ENCODE measurements around the gene EXOC4.
A peak's percentile ranks its signal among the peaks of the same experiment; 100 is the strongest.

The EXOC4 gene

GRCh38 chr7:133698127-133698526 is 445.2 kb downstream of the EXOC4 start:
- ChIA-PET POLR2A (ENCODE audit: low non-redundant PET) (no interaction called here), CTCF (no interaction called here)
- no peak overlapping the region for H3K27ac ChIP-seq
- TF ChIP-seq, protein P1, sequence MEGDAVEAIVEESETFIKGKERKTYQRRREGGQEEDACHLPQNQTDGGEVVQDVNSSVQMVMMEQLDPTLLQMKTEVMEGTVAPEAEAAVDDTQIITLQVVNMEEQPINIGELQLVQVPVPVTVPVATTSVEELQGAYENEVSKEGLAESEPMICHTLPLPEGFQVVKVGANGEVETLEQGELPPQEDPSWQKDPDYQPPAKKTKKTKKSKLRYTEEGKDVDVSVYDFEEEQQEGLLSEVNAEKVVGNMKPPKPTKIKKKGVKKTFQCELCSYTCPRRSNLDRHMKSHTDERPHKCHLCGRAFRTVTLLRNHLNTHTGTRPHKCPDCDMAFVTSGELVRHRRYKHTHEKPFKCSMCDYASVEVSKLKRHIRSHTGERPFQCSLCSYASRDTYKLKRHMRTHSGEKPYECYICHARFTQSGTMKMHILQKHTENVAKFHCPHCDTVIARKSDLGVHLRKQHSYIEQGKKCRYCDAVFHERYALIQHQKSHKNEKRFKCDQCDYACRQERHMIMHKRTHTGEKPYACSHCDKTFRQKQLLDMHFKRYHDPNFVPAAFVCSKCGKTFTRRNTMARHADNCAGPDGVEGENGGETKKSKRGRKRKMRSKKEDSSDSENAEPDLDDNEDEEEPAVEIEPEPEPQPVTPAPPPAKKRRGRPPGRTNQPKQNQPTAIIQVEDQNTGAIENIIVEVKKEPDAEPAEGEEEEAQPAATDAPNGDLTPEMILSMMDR (conservative IDR thresholded peaks at IDR 0.05; ENCODE audit: low read depth) = no peak
- DNase-seq (ENCODE audit: low spot score) = no peak

- TF ChIP-seq, protein P1 (conservative IDR thresholded peaks at IDR 0.05; ENCODE audit: low read depth) = no peak
- H3K27ac ChIP-seq = no peak overlapping the region
- DNase-seq (ENCODE audit: low spot score) = no peak
- POLR2A ChIA-PET (ENCODE audit: low non-redundant PET) = no interaction called here
- CTCF ChIA-PET = no interaction called here
These were observed 446.5 kb downstream of the EXOC4 start for GRCh38 chr7:133699386-133699785.

GRCh38 chr7:133702078-133702477 is 449.2 kb downstream of the EXOC4 start:
- POLR2A ChIA-PET (ENCODE audit: low non-redundant PET) = no interaction called here
- CTCF ChIA-PET = interaction anchor here (0.7 kb wide), 1 partner anchor 1187 kb away, joined by 5 read pairs; no protein-coding TSS in a partner anchor
- TF ChIP-seq, protein P1 (conservative IDR thresholded peaks at IDR 0.05; ENCODE audit: low read depth) = no peak
- H3K27ac ChIP-seq = no peak overlapping the region
- DNase-seq (ENCODE audit: low spot score) = no peak

DNA sequence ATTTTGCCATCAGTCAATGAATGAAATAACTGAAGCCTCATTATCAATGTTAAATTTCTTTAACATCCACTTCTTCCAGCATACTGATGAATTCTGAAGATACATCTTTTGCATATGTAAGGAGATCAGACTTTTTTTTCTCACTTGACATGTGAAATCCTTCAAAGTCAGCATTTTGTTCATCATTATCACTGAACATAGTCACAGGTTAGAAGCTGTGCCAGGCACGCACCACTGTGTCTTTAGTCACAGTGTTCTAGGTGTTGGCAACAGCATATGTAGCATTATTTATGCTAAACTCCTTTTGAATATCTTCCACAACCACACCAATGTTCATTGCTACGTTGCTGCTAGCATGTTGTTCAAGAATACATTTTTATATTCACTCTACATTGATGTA is 450.1 kb downstream of the EXOC4 start:
- H3K27ac ChIP-seq = no peak overlapping the region
- ChIA-PET CTCF (no interaction called here), POLR2A (ENCODE audit: low non-redundant PET) (no interaction called here)
- no peak for DNase-seq (ENCODE audit: low spot score)
- TF ChIP-seq, protein P1 (conservative IDR thresholded peaks at IDR 0.05; ENCODE audit: low read depth) = no peak

GRCh38 chr7:133703547-133703946 is 450.7 kb downstream of the EXOC4 start:
- no peak overlapping the region for H3K27ac ChIP-seq
- no peak for DNase-seq (ENCODE audit: low spot score)
- TF ChIP-seq, protein P1 (conservative IDR thresholded peaks at IDR 0.05; ENCODE audit: low read depth) = no peak
- CTCF ChIA-PET = interaction anchor here (0.6 kb wide), 1 partner anchor 1453 kb away, joined by 3 read pairs; no protein-coding TSS in a partner anchor
- POLR2A ChIA-PET (ENCODE audit: low non-redundant PET) = no interaction called here

DNA sequence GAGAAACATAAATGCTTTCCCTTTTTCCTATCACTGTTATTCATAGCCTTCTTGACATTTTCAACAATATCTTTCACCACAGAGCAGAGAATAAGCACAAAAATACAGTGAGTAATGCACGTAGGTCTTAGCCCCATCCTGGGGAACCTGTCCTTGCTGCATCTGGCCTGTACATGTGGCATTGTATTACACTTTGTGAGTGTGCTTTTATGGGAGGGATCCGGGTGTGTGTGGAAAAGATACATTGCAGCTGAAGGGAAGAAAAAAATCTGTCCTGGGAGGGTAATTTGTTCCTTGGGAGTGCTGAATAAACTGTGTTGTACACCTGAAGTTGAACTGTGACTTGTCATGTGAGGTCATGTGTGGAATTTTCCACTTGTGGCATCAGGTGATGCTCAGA is 451.6 kb downstream of the EXOC4 start:
- POLR2A ChIA-PET (ENCODE audit: low non-redundant PET) = no interaction called here
- no peak for DNase-seq (ENCODE audit: low spot score)
- CTCF ChIA-PET = no interaction called here
- TF ChIP-seq, protein P1 (conservative IDR thresholded peaks at IDR 0.05; ENCODE audit: low read depth) = no peak
- no peak overlapping the region for H3K27ac ChIP-seq

DNA sequence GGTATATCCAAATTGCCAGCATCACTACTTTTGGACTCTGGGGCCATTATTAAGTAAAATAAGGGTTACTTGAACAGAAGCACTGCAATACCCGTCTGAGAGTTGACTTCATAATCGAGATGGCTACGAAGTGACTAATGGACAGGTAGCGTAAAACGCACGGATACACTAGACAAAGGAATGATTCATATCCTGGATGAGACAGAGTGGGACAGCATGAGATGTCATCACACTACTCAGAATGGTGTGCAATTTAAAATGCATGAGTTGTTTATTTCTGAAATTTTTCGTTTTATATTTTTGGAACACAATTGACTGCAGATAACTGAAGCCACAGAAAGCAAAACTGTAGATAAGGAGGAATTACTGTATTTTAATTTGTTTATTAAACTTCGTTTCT is 452.7 kb downstream of the EXOC4 start:
- DNase-seq (ENCODE audit: low spot score) = peak; percentile 78
- POLR2A ChIA-PET (ENCODE audit: low non-redundant PET) = no interaction called here
- CTCF ChIA-PET = no interaction called here
- TF ChIP-seq, protein P1 (conservative IDR thresholded peaks at IDR 0.05; ENCODE audit: low read depth) = no peak
- no peak overlapping the region for H3K27ac ChIP-seq

All from RWPE1 (cell line).